Measurements from ENCODE around the gene DLG5.

DLG5 gene

DNA sequence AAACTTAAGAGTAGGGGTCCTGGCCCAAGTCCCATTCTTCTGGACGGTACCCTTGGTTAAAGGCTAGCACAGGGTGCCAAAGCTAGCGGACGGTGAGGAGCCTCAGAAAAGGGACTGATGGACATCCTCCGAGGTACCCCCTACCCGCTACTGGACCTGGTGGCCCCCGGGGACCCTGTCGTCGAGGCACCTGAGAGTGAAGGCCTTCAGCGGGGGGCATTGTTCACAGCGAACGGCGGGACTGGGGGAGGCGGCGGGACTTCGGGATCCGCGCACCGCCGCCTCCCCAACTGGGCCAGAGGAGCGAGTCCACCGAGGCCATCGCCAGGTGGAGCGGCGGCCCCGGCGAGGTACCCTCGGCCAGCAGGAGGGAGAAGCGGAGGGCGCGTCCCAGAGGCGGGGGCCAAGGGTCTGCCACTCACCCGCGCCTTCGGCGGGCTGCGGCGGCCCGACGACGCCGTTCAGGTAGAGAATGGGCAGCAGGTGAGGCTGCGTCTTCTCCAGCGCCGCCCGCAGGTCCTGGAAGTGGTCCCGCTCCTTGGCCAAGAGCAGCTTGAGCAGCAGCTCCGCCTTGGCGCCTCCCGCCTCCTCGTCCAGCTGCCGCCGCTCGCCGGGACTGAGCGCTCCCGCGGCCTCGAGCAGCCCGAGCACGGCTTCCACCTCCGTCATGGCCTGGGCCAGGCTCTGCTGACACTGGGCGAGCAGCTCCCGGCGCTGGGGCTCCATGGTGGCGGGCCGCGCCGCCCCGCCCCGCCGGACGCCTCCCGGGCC lies 575 bp downstream of the DLG5 start:
- Histone ChIP-seq H3K27me3 (ENCODE audit: control insufficient read depth, insufficient read depth, low read length) (peaks cover 9% of the 10 kb centered on the region; the same call in 1 of the 2 replicates), H3K4me3 (ENCODE audit: low read depth, low read length) (peak overlapping the region; percentile 76), H3K9me3 (ENCODE audit: control insufficient read depth, insufficient read depth, low read length) (no peaks in the 10 kb centered on the region), H3K36me3 (ENCODE audit: control insufficient read depth, insufficient read depth, low read length) (0 out of 2 replicates have a peak, but pooled peaks cover 9% of the 10 kb centered on the region), H3K9ac (ENCODE audit: low read depth, low read length) (peak overlapping the region; percentile 82), H3K27ac (ENCODE audit: low read depth, low read length) (peak overlapping the region; percentile 56), H3K4me1 (ENCODE audit: control insufficient read depth, insufficient read depth, low read length) (peaks cover 32% of the 10 kb centered on the region)

DNA sequence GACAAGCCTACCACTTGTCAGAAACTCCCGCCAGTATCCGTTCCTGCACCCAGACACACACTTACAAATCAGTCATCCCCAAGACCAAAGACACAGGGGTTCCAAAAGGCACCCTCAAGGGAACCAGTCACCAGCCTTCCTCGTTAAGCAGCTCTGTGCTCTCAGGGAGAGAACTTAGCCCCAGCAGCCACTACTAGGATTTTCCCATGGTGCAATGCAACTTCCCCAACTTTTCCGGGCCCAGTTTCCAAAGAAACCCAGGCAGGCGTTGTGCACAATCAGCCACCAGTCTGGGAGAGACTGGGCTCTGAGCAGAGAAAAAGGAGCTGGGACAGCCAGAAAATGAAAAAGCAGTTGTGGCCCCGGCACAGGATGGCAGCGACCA lies 1.2 kb downstream of the DLG5 start:
- Histone ChIP-seq H3K36me3 (ENCODE audit: control insufficient read depth, insufficient read depth, low read length) (0 out of 2 replicates have a peak, but pooled peaks cover 9% of the 10 kb centered on the region), H3K27ac (ENCODE audit: low read depth, low read length) (no peak overlapping the region), H3K9me3 (ENCODE audit: control insufficient read depth, insufficient read depth, low read length) (no peaks in the 10 kb centered on the region), H3K9ac (ENCODE audit: low read depth, low read length) (no peak overlapping the region), H3K4me1 (ENCODE audit: control insufficient read depth, insufficient read depth, low read length) (peaks cover 32% of the 10 kb centered on the region), H3K27me3 (ENCODE audit: control insufficient read depth, insufficient read depth, low read length) (peaks cover 9% of the 10 kb centered on the region; the same call in 1 of the 2 replicates), H3K4me3 (ENCODE audit: low read depth, low read length) (peak overlapping the region; percentile 76)

DNA sequence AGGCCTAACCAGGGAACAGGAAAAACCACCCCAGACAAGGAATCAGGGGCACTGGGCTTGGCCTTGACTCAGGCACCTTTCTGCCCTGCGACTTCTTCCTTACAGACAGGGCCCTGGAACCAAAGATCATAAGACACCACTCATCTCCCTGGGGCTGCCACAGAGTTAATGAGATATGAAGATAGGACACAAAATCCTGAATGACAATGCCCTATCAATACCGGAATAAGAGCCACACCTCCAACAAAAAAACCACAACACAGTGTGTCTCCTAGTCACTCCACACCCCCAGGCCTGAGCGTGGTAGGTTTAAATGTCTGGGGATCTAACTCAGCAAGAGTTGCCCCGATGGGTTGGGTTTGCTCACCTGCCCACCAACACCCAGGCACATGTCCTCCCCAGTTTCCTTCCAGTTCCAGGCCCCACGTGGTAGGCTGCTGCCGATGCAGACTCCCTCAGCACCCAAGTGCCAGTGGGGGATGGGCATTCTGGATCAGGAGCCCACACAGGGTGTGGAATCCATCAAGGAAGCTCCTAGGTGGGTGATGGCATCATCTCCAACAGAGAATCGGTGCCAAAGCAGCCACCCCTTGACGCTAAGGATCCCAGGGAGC lies 3.9 kb downstream of the DLG5 start:
- Histone ChIP-seq H3K27me3 (ENCODE audit: control insufficient read depth, insufficient read depth, low read length) (peaks cover 2% of the 10 kb centered on the region; the same call in 1 of the 2 replicates), H3K4me3 (ENCODE audit: low read depth, low read length) (no peak overlapping the region), H3K9ac (ENCODE audit: low read depth, low read length) (no peak overlapping the region), H3K9me3 (ENCODE audit: control insufficient read depth, insufficient read depth, low read length) (no peaks in the 10 kb centered on the region), H3K4me1 (ENCODE audit: control insufficient read depth, insufficient read depth, low read length) (peaks cover 36% of the 10 kb centered on the region), H3K36me3 (ENCODE audit: control insufficient read depth, insufficient read depth, low read length) (0 out of 2 replicates have a peak, but pooled peaks cover 9% of the 10 kb centered on the region), H3K27ac (ENCODE audit: low read depth, low read length) (no peak overlapping the region)

DNA sequence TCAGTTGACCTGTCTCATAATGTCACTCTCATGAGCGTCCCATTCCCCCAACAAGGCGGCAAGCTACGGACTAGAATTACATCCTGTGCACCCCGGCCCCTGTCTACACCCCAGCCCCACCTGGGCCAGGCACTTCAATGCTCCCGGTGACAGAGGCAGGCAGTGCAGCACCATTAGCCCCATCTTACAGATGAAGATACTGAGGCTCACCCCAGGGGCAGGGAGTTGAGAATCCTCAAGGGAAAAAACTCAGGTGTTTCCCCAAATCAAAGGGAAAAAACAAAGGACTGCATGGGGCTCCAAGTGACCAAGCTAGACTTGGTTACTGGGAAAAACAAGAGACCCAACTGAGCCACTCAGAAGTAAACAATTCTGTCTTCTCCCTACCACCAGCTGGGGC lies 4.5 kb downstream of the DLG5 start:
- H3K36me3 ChIP-seq (ENCODE audit: control insufficient read depth, insufficient read depth, low read length): 0 out of 2 replicates have a peak, but pooled peaks cover 9% of the 10 kb centered on the region
- H3K9ac ChIP-seq (ENCODE audit: low read depth, low read length): no peak overlapping the region
- H3K27ac ChIP-seq (ENCODE audit: low read depth, low read length): no peak overlapping the region
- peaks cover 32% of the 10 kb centered on the region for H3K4me1 ChIP-seq (ENCODE audit: control insufficient read depth, insufficient read depth, low read length)
- H3K27me3 ChIP-seq (ENCODE audit: control insufficient read depth, insufficient read depth, low read length): no peaks in the 10 kb centered on the region
- no peak overlapping the region for H3K4me3 ChIP-seq (ENCODE audit: low read depth, low read length)
- H3K9me3 ChIP-seq (ENCODE audit: control insufficient read depth, insufficient read depth, low read length): no peaks in the 10 kb centered on the region

DNA sequence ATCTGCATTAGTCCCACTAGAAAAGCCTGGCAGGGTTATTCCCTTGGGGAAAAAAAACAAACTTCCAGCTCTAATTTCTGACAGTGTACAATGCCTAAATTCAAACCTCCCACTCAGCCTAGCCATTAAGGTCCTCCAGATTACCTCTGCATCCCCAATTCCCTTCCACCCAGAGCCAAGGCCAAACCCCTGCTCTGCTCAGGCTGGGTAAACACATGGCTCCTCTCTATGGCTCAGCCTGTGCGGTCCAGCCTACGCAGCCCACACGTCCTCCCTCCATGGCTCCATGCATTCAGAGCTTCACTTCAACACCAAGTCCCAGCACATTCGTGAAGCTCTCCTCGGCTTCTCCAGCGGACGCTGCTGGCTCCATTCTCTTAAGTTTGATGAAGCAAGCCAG lies 5.2 kb downstream of the DLG5 start:
- Histone ChIP-seq H3K9ac (ENCODE audit: low read depth, low read length) (no peak overlapping the region), H3K27me3 (ENCODE audit: control insufficient read depth, insufficient read depth, low read length) (no peaks in the 10 kb centered on the region), H3K36me3 (ENCODE audit: control insufficient read depth, insufficient read depth, low read length) (0 out of 2 replicates have a peak, but pooled peaks cover 9% of the 10 kb centered on the region), H3K9me3 (ENCODE audit: control insufficient read depth, insufficient read depth, low read length) (no peaks in the 10 kb centered on the region), H3K4me1 (ENCODE audit: control insufficient read depth, insufficient read depth, low read length) (peaks cover 32% of the 10 kb centered on the region), H3K4me3 (ENCODE audit: low read depth, low read length) (no peak overlapping the region), H3K27ac (ENCODE audit: low read depth, low read length) (no peak overlapping the region)

DNA sequence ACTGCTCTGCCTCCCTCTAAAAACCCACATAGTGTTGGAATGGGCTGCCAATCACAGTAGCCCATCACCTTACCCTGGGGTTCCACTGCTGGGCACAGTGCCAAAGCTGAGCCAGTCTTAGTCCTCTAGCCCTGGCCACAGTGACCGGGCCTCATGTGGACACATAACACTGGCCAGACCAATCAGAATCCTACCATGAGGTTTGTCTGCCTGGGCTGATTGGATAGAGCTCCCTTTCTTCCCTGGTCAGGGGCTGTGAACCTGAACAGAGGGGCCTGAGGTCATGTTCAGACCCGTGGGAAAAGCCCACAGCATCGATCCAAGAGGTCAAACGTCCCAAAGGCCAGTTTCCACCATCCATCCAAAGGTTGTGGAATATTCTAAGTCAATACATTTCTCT lies 6.1 kb downstream of the DLG5 start:
- H3K36me3 ChIP-seq (ENCODE audit: control insufficient read depth, insufficient read depth, low read length): 0 out of 2 replicates have a peak, but pooled peaks cover 9% of the 10 kb centered on the region
- H3K4me3 ChIP-seq (ENCODE audit: low read depth, low read length): no peak overlapping the region
- no peak overlapping the region for H3K27ac ChIP-seq (ENCODE audit: low read depth, low read length)
- H3K27me3 ChIP-seq (ENCODE audit: control insufficient read depth, insufficient read depth, low read length): no peaks in the 10 kb centered on the region
- H3K9ac ChIP-seq (ENCODE audit: low read depth, low read length): no peak overlapping the region
- peaks cover 29% of the 10 kb centered on the region for H3K4me1 ChIP-seq (ENCODE audit: control insufficient read depth, insufficient read depth, low read length)
- no peaks in the 10 kb centered on the region for H3K9me3 ChIP-seq (ENCODE audit: control insufficient read depth, insufficient read depth, low read length)

DNA sequence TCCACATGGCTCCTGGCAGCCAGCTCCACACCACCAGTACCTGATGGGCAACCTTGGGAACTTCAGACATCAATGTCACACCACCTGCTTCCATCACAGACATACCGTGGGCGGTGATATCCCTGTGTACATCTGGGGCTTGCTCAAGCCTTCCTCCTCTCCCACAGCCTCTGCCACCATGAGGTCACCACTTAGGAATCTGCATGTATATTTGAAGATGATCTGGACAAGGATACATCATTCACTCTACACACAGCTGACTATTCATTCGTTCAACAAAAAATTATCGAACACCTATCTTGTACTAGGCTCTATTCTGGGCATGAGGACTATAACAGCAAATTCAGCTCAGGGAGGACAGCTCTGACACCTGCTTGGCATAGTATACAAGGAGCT lies 6.8 kb downstream of the DLG5 start:
- H3K4me3 ChIP-seq (ENCODE audit: low read depth, low read length): no peak overlapping the region
- 0 out of 2 replicates have a peak, but pooled peaks cover 9% of the 10 kb centered on the region for H3K36me3 ChIP-seq (ENCODE audit: control insufficient read depth, insufficient read depth, low read length)
- H3K27ac ChIP-seq (ENCODE audit: low read depth, low read length): no peak overlapping the region
- no peaks in the 10 kb centered on the region for H3K27me3 ChIP-seq (ENCODE audit: control insufficient read depth, insufficient read depth, low read length)
- no peaks in the 10 kb centered on the region for H3K9me3 ChIP-seq (ENCODE audit: control insufficient read depth, insufficient read depth, low read length)
- no peak overlapping the region for H3K9ac ChIP-seq (ENCODE audit: low read depth, low read length)
- H3K4me1 ChIP-seq (ENCODE audit: control insufficient read depth, insufficient read depth, low read length): peaks cover 22% of the 10 kb centered on the region

DNA sequence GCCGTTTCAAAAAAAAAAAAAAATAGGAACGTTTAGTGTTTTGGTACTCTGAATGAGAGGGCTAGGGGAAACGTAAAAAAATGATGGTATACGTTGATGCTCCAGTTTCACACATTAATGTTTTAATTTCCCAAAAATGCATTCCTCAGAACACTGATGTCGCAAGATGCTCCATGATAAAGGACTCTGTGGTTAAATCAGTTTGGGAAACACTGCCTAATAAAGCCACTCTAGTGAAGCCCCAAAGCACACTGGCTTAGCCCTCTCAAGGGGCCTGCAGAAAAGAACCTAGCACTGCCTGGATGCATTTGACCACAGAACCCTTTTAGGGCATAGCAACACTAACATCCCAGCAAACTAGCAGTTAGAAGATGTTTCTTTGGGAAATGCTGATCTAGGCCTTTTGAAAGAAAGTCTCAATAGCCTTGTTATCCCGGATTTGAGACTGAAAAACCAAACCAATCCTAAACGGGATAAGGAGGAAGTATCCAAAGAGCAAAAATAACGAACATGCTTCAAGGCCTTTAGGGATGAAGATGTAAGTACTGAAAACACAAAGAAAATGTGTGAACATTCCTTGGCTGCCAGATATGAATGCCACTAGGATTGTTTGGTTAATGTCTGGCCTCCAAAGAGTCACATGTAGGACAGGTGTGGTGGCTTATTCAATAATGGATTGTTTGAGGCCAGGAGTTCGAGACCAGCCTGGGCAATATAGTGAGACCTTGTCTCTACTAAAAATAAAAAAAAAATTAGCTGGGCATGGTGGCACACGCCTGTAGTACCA lies 11.0 kb downstream of the DLG5 start:
- Histone ChIP-seq H3K9me3 (ENCODE audit: control insufficient read depth, insufficient read depth, low read length) (no peaks in the 10 kb centered on the region), H3K36me3 (ENCODE audit: control insufficient read depth, insufficient read depth, low read length) (no peaks in the 10 kb centered on the region), H3K4me3 (ENCODE audit: low read depth, low read length) (no peak overlapping the region), H3K9ac (ENCODE audit: low read depth, low read length) (no peak overlapping the region), H3K27me3 (ENCODE audit: control insufficient read depth, insufficient read depth, low read length) (no peaks in the 10 kb centered on the region), H3K27ac (ENCODE audit: low read depth, low read length) (no peak overlapping the region), H3K4me1 (ENCODE audit: control insufficient read depth, insufficient read depth, low read length) (0 out of 2 replicates have a peak, but pooled peaks cover 6% of the 10 kb centered on the region)

DNA sequence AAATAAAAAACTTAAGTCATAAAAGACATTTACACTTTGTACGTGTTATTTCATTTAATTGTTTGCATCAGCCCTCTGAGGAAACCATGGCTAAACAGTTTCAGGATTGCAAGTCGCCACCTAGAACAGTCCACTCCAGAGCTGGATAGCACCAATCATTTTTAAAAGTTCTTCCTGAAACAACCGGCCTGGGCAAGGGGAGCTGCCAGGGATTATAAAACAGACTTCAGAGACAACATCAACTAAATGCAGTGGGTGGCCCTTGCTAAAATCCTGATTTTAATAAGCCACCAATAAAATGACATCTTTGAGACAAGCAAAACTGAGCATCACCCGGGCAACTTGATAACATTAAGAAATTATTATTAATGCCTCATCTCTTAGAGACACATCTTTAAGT lies 13.5 kb downstream of the DLG5 start:
- Histone ChIP-seq H3K4me3 (ENCODE audit: low read depth, low read length) (no peak overlapping the region), H3K4me1 (ENCODE audit: control insufficient read depth, insufficient read depth, low read length) (no peaks in the 10 kb centered on the region), H3K27ac (ENCODE audit: low read depth, low read length) (no peak overlapping the region), H3K36me3 (ENCODE audit: control insufficient read depth, insufficient read depth, low read length) (no peaks in the 10 kb centered on the region), H3K27me3 (ENCODE audit: control insufficient read depth, insufficient read depth, low read length) (no peaks in the 10 kb centered on the region), H3K9me3 (ENCODE audit: control insufficient read depth, insufficient read depth, low read length) (no peaks in the 10 kb centered on the region), H3K9ac (ENCODE audit: low read depth, low read length) (no peak overlapping the region)

DNA sequence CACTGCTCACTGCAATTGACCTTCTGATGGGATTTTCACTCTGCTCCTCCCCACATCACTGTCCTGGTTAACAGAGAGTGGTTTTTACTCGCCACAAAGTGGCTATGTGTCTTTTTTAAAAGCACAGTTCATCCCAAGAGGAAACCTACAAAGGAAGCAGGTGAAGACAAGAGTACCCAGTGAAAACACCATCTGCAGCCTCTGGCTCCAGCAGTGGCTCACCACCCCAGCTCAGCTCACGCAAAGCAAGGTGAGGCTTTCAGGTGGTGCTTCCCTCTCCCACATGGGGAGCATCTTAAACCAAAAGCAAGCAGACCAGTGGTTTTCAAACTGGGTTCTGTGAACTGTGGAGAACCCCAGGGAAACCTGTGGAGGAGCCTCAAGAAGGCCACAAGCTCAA lies 14.0 kb downstream of the DLG5 start:
- Histone ChIP-seq H3K4me1 (ENCODE audit: control insufficient read depth, insufficient read depth, low read length) (no peaks in the 10 kb centered on the region), H3K27ac (ENCODE audit: low read depth, low read length) (no peak overlapping the region), H3K27me3 (ENCODE audit: control insufficient read depth, insufficient read depth, low read length) (no peaks in the 10 kb centered on the region), H3K36me3 (ENCODE audit: control insufficient read depth, insufficient read depth, low read length) (no peaks in the 10 kb centered on the region), H3K4me3 (ENCODE audit: low read depth, low read length) (no peak overlapping the region), H3K9ac (ENCODE audit: low read depth, low read length) (no peak overlapping the region), H3K9me3 (ENCODE audit: control insufficient read depth, insufficient read depth, low read length) (no peaks in the 10 kb centered on the region)
